GM19455 (cell line): ENCODE data around the gene ZFHX3.
"Not testable (repeated sequence)": the region's sequence is repeated elsewhere in the genome, so short reads cannot be mapped to it uniquely, and the experiment has no call there.

ENCODE experiments used
- ATAC-seq: cut with Tn5 transposase; IDR thresholded peaks from one replicate; pipeline ENCODE4 v1.9.1; 2021; ENCODE audit not compliant: unreplicated experiment

ZFHX3 gene

DNA sequence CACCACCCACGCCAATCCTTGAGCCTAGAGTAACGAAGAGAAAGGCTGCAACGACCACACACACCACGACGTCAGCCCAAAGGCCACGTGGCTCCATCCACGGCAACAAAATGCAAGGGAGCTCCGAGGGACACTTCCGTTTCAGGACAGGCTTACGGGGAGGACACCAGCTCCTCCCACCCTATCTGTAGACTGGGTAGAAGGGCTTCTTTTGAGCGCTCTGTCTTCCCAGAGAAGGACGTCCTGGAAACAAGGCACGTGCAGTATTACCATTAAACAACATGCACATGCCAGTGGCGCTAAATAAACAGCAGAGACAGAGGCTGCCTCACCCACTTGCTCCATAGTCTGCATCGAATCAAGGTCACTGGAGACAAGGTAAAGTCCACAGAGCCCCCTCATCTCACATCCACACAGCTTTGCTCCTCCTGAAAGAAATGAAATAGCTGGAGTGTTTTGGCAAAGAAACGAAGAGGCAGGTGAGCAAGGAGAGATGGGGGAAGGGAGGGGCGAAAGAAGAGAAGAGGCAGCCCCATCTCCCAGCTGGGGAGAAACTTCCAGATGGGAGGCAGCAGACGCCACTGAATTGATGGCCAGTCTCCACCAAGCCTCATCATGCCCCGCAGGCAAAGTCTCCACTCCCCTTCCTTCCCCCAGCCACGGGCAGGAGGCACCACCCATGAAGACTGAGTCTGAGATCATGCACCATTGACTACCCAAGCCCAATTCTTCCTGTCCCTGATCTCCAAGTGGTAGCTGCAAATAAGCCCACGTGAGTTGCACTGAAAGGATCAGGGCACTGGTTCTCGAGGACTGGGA lies 24.0 kb downstream of the ZFHX3 start:
- ATAC-seq: no peak

DNA sequence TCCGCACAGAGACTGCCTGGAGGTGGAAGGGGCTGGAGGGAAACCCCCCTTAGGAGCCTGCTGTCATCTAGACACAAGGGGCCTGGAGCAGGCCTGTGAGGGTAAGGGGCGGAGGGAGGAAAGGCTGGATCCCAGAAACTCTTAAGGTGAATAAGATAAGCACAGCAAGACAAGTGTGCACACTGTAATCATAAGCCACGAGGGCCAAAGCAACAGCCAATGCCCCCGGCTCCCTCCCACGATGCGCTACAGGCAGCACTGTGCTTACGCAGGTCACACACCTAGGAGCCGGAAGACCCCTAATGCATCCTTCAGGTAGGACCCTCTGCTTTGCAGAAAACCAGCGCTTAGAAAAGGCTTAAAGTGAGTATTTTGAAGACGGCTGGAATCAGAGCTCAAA lies 24.6 kb downstream of the ZFHX3 start:
- ATAC-seq: no peak

DNA sequence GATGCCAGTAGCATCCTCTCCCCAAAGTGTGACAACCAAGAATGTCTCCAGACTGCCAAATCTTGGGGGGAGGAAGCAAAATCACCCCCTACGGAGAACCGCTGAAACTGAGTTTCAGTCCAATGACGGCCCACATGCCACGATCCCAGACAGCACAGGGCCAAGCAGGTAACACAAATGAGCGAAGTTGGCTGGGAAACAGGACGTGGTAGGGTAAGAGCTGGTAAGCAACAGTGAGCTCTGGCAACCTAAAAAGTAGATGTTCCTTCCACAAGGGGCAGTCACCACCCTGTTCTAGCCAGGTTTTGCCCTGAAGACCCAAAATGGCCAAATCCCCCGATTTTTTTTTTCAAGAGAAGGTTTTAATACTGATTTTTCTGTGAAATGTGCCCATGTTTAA lies 25.4 kb downstream of the ZFHX3 start:
- ATAC-seq: no peak

GRCh38 chr16:73021866-73022495 lies 25.9 kb downstream of the ZFHX3 start:
- no peak for ATAC-seq

- no peak for ATAC-seq
Measured at GRCh38 chr16:73020409-73020884, 27.5 kb downstream of the ZFHX3 start.

DNA sequence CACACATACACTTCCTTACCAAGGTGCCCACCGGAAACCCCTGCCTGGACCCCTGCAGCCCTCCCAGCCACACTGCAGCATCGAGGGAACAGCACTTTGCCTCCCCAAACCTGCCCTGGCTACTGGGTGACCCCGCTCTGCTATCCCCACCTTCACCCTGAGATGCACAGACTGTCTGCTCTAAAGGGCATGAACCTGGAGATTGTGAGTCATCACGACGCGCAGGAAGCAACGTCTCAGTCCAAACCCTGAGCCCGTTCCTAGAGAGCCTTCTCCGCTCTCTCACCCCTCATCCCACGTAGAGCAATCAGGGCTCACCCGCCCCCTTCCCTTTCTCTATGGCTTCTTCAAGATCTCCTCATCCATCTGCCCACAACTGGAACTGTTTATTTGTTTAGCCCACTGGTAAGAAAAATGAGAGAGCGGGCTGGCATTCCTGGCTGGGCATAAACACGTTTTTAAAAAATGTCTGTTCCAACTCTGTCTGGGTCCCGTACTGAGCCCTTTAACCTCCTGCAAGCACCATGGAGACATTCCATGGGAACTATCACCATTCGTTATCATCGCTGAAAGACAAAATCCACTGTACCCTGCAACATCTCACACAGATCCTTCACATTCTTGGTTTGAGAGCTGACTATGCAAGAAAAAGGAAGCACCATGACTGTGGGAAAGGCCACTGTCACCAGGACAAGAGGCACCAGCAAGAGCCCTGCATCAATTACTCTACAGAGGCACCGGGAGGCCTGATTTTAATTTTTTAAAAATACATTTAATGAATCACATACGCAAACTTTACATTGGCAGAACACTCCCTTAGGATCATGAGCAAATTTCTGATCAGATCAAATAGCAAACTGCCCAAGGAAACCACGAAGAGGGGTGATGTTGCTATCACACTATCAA lies 28.2 kb downstream of the ZFHX3 start:
- ATAC-seq: no peak

DNA sequence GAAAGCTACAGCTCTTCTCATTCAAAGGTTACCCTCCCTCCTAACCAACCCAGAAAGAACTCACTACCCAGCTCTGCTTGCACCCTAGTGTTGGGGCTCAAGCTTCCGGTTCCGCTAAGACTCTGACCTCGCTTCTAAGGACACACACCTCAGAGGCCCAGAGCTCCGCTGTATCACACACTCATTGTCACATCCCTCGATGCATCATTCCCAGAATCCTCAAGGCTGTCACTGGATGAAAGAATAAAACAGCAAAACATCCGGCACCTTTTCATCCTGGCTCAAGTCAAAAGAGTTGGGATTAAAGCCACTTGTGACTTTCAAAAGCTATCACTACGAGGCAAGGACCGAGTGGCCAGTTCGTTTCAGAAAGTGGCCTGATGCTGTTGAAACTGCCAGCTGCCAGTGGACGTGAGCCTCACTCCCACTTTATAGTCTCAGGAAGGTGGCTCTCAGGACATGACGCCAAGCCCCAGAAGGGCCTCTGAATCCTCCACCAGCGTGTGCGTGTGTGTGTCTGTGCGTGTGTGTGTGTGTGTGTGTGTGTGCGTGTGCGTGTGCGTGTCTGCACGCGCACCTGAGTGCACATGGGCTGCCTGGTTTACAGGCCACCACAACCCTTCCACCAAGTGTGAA lies 29.0 kb downstream of the ZFHX3 start:
- ATAC-seq: no peak

DNA sequence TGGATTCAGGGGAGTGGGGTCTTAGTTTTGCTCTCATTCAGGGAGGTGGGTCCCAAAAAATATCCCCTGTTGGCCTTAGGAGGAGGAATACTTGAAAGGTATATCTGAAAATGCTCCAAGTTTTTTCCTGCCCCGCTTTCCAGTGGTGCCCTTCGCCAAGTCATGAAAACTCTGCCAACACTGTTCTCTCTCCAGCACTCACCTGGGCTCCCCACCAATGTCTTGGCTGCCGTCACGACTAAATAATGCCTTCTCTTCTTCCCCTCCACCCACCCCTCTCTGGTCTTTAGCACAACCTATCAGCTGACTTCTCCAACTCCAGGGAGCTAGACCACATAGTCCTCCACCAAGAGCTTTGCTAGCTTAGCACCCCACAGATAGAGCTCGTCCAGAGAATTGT lies 30.6 kb downstream of the ZFHX3 start:
- ATAC-seq: no peak

DNA sequence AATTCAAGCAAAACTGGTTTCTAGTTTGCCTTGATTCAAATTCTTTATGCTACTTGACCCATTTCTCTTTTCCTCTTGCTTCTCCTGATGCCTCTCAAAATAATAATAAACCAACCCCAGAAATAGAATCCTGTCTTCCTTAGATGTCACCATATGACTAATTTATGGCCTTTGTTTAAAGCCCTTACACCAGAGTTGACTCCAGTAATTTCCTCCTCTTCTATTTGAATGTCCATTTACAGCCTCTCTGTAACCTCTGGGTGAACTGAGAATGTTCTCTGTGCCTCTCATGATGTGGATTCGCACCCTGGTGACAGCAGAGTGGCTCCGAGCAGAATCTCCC lies 31.5 kb downstream of the ZFHX3 start:
- ATAC-seq: peak; percentile 61

DNA sequence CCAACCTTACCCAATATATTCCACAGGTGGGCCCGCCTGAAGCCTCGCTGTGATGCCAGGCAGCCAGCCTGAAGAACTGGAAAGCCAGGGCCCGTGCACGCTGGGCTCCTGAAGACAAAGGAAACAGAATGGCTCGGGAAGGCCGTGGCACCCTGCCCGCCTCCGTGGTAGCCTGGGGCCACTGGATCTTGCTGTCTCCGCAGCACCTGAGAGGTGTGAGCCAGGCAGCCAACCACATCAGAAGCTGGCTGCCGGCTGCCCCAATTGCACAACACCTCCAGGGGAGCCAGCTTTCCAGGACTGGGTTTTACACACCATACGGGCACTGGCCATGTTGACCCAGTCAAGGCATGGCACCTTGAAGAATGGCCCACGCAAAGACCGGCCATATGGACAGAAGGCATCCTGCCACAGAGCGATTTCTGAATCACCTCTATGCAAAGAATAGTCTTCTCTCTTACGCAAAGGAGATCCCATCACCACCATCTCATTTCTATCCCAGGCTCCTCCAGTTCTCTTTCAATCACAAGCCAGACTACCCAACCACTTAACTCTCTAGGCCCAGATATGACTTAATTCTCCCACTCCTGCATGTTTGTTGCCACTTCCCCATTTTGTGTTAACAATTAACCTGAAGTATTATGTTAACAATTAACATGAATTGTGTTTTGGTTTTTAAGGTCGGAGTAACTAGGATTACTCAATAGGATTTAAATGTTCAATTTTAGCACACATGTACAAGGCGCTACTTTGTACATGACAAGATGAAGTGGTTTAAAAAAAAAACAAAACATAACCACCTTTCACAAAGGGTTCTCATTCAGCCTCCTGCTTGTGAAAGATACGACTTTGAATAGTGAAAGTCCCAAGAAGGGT lies 32.1 kb downstream of the ZFHX3 start:
- peak; percentile 78 for ATAC-seq

GRCh38 chr16:73014768-73015167 lies 33.2 kb downstream of the ZFHX3 start:
- ATAC-seq: no peak

DNA sequence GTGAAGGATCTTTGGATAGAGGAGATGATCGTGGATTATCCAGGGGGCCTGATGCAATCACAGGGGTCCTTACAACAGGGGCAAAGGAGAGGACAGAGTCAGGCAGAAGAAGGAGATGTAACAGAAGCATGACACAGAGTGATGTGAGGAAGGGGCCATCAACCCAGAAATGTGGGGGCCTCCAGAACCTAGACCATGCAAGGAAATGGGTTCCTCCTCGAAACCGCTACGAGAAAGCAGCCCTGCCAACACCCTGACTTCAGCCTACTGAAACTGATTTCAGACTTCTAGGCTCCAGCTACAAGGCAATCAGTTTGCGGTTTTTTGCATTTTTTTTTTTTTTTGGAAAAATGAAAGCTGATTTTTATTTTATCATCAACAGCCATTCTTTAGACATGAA lies 34.0 kb downstream of the ZFHX3 start:
- ATAC-seq: no peak

GRCh38 chr16:73012341-73012740 lies 35.6 kb downstream of the ZFHX3 start:
- ATAC-seq: no peak

DNA sequence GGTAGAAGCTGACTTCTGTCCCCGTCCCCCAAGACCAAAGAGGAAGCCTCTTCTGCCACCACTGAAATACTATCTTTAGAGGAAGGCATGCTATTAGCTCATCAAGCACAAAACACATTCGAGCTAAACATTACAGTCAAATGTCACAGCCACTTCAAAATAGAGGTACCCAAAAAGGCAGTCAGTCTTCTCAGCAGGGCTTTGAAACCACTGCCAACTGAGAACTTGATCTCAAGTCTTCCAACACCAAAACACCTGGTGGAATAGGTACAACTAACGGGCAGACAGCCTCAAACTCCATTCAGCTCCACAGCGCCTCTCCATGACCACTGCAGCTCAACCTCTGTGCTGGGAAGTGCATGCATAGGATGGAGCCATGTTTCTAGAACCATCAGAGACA lies 36.0 kb downstream of the ZFHX3 start:
- no peak for ATAC-seq

DNA sequence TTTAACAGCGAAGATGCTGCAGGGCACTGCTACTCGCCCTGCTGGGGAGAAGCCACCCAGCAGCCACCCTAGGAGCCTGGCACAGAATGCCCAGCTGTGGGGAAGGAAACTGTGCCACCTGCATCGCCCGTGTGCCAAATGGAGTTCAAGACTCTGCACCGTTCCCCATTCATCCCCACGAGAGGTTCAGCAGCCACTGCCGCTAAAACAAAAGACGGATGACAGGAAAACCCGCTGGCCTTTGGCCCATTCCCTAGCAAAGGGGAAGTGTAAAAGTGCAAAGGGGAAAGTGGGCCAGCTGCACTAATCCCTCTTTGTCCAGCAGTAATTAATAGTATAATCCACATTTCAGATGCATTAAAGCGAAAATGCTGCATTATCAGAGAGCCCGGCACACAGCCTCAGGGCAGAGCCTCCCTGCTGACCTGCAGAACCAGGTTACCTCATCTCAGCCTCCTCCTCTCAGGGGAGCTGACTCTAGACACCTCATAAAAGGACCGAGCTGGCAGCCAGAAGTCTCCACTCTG lies 37.7 kb downstream of the ZFHX3 start:
- no peak for ATAC-seq

GRCh38 chr16:73009710-73010109 lies 38.2 kb downstream of the ZFHX3 start:
- ATAC-seq: not testable (repeated sequence)

- no peak for ATAC-seq
Measured at GRCh38 chr16:73006026-73006425, 41.9 kb downstream of the ZFHX3 start.

DNA sequence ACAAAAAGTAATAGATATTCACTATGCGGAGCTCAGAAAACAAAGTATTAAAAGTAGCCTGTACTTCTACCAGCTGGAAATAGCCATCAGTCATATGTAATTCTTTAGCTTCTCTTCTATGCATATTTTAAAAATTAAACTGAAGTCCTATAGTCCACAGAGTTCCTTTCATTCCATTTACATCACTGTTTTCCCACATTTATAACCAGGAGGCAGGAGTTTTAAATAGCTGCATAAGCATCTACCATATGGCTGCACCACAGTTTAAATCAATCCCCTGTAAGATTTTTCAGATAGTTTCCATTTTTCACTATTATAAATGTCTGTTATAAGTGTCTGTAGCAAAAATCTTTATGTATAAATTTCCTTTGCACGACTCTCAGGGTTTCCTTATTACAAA lies 45.1 kb downstream of the ZFHX3 start:
- ATAC-seq: no peak

GRCh38 chr16:73000907-73001521 lies 46.9 kb downstream of the ZFHX3 start:
- ATAC-seq: no peak
